GM18498 (cell line): Measurements from ENCODE around the gene CDK14.
A peak's percentile ranks its signal among the peaks of the same experiment; 100 is the strongest.
"Not testable (repeated sequence)": the region's sequence is repeated elsewhere in the genome, so short reads cannot be mapped to it uniquely, and the experiment has no call there.

Experiments
- ATAC-seq: cut with Tn5 transposase; IDR thresholded peaks from one replicate; pipeline ENCODE4 v1.9.1; 2021; ENCODE audit warnings: mild to moderate bottlenecking, moderate library complexity; ENCODE audit not compliant: unreplicated experiment

The CDK14 gene

DNA sequence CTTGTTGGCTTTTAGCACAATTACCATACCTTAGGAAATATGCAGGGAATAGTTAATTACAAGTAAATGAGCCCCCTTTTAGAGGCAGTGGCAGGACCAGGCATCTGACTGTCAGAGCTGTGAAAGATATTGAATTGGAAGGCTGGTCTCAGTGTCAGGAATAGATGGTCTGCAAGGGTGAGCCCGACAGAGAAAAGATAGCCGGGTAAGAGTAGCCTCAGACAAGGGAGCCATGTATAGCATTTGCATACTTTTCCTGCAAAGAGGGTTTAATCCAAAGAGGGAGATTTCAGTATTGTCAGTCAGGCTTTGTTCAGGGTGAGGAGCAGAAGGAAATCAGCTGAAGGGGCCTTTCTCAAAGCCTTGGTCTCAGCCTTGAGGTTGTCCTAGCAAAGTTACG is 539.2 kb downstream of the CDK14 start:
- no peak for ATAC-seq

DNA sequence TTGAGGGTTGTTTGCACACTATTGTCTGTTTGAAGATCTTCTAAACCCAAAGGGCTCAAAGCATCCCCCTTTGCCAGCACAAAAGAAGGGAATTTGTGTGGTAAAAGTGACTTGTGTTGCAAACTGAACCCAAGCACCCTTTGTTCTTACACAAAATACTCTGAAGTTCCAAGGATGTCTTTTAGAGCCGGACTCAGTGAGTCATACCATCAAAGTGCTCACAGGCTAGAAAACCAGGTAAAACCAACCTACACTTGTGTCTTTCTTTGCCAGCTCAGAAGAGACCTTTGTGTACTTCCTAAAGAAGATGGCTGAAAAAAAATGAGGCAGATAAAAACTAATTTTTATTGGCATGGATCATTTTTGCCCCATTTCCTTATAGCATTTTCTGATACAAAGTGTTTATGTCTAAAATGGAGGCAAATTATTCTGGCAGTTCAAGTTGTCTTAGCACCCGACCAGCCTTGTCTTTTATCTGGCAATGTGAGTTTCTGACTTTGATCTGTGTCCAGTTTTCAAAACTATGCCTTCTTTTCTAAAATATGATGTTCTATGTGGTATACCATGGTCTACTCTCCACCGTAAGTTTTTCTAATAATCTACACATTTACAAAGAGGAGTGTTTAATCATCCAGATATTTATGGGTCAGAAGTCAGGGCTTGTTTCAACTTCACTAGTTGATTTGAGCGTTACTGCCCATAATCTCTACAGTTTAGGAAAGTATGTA is 539.7 kb downstream of the CDK14 start:
- ATAC-seq = no peak

DNA sequence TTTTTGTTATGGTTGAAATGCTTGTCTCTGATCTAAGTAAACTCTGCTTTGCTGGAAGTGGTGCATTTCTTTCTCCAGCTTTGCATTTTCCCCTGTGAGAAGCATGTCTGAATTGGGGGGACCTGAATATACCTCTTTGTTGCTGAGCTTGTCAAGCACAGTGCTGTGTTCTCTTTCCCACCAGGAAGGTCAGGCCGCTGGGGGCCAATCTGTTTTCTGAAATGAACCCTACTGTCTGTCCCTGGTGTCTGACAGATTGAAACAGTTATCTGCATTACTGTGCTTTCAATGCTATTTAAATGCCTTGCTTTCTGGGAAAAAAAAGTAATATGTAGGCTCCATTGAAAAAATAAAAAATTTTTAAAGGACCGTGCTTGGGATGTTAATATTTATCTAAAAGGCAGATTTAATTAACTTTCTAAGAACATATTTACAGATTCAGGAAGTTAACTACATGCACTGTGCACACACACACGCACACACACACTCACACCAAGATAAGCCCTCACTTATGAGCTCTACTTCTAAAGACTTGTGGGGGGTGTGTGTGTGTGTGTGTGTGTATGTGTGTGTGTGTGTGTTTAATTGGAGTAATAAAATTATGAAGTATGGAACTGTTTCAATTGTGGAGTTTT is 541.1 kb downstream of the CDK14 start:
- ATAC-seq = no peak

DNA sequence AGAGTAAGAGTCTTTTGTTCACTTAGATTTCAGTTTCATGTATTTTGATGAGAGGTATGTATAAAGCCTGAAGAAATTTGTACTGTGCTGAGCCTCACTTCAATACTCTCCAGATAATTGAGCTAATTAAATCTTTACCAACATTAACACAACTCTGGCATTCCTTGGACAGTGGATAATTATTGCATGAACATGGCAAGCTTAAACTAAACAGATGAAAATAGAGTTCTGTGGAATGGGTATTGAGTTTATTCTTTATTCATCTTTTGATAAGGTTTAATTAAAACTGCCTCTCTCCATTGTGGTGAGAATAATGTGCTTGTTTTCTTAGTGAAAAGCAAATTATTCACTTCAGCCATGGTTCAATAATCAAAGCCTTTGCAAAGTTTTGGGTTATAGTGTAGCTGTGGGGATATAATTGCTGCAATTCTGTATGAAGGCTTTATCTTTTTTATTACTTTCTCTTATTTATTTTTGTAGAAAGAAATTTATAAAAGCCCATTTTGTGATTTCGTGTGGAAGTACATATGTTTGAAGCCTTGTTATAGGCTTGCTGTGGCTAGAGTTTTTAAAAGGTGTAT is 541.8 kb downstream of the CDK14 start:
- no peak for ATAC-seq

GRCh38 chr7:91140286-91140685 is 544.2 kb downstream of the CDK14 start:
- no peak for ATAC-seq

DNA sequence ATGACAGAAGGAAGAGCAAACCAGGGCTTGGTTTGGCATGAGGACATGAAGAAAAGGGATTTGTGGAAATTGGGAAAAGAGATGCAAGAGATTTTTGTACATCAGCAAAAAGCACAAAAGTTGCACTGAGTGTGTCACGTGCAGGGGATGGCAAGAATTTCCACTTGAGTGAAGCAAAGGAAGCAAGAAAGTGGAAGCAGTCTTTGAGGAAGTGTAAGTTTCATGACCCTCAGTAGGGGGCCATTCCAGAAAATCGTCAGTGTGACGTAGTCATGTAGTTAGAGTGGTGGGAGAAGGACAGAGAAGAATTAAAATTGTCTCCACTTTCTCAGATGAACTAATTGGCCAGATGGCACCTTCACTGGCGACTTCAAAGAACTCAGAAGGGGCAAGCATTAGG is 544.9 kb downstream of the CDK14 start:
- ATAC-seq = no peak

- ATAC-seq = no peak
These were observed 546.6 kb downstream of the CDK14 start for GRCh38 chr7:91142743-91143142.

GRCh38 chr7:91149341-91150246 is 553.5 kb downstream of the CDK14 start:
- no peak for ATAC-seq

DNA sequence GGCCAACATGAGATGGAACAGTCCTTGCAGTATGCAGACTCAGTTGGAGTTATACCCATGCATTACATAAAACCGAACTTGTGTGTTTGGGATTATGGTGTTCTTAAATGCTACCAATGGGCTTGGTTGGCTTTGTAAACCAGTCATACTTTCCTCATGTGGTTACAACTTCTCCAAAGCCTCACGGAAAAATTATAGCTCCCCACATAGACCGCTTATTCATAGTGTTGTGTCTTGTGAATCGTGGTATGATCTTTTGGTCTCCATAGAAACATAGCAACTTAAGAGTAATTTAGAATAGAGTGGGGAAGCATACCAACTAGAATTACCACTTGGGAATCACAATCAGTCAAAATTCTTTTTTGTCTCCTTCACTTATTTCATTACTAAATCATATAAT is 555.8 kb downstream of the CDK14 start:
- ATAC-seq = no peak

GRCh38 chr7:91156316-91157185 is 560.4 kb downstream of the CDK14 start:
- no peak for ATAC-seq

DNA sequence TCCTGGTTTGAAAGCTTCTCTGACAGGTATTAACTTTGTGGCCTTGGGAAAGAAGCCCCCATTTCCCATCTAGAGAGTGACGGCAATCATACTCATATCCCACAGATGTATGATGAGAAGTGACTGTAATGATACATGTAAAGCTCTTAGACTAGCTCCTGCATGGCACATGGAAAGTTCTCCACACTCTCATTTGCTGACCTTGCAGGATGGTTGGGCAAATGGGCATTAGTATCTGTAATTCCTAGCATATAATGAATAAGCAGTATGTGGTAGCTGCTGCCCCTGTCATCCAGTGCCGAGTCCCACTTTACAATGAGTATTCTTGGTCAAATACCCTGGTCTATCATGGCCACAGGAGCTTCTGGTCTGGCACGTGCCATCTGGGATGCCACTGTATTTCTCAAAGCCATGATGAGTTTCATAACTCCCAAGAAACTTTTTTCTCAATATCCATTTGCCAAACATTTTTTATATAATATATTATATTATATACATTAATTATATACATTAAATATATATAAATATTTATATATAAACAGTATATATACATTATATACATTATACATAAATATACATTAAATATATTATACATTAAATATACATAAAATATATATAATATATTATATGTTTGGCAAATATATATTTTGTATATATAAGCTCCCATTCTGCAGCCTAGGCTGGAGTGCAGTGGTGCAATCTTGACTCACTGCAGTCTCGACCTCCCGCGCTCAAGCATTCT is 561.6 kb downstream of the CDK14 start:
- ATAC-seq = no peak

DNA sequence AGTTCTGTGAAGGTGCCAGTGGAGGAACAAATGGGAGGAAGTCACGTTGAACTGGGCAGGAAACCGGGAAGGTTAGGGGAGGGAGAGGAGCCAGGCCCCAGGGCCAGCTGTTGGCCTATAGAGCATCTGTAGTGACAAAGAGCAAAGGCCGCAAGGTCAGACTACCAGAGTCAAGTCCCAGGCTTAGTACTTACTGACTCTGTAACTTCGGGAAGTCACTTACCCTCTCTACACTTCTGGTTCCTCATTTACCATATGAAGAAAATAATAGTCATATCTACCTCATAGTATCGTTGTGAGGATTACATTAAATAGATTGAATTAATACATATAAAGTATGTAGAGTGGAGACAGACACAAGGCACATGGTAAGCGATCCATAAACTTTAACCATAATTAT is 566.3 kb downstream of the CDK14 start:
- no peak for ATAC-seq

- no peak for ATAC-seq
These were observed 568.4 kb downstream of the CDK14 start for GRCh38 chr7:91164506-91164905.

DNA sequence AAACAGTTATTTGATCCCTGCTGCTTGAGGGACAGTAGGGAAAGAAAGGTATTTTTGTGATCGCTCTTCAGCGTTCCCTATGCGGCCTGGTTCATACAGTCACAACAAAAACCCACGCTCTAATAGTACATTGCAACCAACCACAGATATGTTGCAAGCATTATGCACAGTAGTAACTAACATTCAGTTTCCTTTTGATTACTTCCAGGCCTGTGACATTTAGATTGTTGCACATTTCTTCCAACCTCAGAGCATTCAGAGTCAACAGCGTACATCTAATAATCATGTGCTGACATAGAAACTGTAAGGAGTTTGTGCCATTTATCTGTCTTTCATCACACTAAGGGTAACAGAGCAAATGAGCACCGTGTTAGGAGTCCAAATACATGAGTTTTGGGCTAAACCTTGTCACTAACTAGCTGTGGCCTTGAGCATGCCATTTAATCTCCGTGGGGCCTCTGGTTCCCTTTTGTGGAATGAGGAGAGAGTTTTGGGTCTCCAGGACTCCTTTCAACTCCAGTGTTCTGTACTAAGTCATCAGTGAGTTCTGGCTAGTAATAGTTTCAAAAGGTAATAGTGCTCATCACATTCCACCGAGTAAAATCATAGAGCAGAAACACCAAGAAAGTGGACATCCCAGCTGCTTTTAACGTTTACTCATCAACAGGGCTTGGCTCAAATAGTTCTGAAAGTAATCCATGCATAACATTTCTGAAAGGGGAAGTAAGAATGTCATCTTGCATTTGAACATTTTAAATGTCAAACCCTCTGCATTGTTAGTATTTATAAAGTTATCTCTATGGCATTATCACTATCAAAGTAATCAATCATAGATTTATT is 569.1 kb downstream of the CDK14 start:
- ATAC-seq = peak; percentile 84

DNA sequence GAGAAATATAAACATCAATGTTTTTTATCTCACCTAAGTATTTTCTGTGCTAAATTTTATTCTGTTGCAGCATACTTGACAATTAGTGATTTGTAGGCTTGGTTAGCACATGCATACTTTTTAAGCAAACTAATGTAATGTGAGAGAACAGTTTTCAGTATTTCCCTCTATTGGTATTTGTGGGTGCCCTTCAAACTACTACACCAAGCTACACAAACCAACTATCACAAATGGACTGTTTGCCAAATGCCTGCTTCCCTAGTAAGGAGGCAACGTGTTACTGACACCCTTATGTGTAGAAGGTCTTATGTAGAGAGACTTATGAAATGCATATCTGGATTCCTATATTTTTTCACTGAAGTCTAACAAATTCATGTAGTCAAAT is 569.7 kb downstream of the CDK14 start:
- peak; percentile 48 for ATAC-seq

DNA sequence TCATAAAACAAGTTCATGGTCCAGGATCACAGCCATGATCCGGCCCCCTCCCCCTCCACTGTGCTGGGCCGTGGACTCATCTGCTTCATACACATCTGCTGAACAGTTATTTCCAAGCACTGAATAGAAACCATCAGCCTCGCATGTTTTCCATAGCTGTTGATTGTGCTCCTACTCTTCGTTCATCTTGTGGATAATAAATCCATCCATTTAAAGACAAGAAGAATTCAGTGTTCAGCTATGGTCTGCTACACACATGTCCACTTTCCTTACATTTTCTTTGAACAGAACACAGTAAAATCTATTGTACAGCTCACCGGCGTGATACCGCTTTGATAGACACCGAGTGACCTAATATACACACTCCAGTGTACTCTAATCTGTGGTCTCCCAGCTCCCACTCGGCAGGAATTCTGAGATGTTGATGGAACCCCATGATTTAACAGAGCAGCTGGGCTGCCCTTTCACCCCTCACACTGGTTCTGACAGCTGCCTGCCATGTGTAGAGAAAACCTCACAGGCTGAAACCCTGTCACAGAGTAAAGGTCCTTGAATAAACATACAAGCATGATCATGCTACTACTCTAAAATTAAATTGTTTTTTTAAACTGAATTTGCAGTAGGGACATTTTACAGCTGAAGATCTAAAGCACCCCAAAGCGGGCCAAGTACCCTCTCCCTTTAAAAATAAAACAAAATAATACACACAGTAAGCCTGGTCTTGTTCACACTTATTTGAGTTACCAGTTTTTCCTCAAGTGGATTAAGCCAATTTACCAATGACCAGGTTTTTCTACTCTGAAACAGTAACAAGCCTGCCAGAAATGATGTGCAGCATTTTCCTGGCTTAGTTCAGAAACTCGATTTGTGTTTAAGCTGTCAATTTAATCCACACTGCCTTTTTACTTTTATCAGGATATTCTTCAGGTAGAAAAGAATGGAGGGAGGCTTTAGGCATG is 573.0 kb downstream of the CDK14 start:
- no peak for ATAC-seq

- ATAC-seq = no peak
These were observed 573.7 kb downstream of the CDK14 start for GRCh38 chr7:91169830-91170191.

GRCh38 chr7:91173265-91173664 is 577.1 kb downstream of the CDK14 start:
- not testable (repeated sequence) for ATAC-seq
